Measurements from ENCODE around the gene MSI2. TPM values are rescaled to one million over a fixed set of nuclear protein-coding genes. Genes with fewer than 3 reads are reported as not detected.

MSI2 gene
- total and polyA plus RNA-seq, 12 donors: 32.6 to 411 (median 148) TPM

DNA sequence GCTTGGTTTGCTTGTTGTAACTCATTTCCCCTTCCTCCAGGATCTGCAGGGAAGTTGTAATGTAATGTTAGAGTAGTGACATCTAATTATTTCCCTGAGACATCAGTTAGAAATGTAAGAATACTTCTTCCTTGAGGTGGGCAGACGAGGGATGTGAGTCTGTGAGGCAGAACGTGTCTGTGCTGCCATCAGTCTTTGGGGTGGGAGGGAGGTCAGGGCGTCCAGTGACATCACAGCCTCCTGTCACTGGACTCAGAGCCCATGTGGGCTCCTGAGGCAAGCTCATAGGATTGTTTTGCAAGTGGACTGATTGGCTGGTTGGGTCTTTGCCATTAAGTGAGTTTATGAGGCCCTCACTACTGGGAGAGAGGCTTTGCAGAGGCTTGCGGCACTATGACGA, 300.0 kb downstream of the MSI2 start:
- Histone ChIP-seq H3K4me3 (no peak overlapping the region), H3K9me3 (replicated peaks in 1 of 3) (no peaks in the 10 kb centered on the region), H3K4me1 (replicated peaks in 1 of 2) (peaks cover 21 to 35% of the 10 kb centered on the region in 2 donors), H3K27me3 (no peaks in the 10 kb centered on the region), H3K27ac (no peak overlapping the region), H3K36me3 (replicated peaks in 1 of 2) (no peaks in the 10 kb centered on the region)
- intact Hi-C loops (cut with DNase I): no loop called here
- DNase-seq: no peak
- TF ChIP-seq, protein P1, sequence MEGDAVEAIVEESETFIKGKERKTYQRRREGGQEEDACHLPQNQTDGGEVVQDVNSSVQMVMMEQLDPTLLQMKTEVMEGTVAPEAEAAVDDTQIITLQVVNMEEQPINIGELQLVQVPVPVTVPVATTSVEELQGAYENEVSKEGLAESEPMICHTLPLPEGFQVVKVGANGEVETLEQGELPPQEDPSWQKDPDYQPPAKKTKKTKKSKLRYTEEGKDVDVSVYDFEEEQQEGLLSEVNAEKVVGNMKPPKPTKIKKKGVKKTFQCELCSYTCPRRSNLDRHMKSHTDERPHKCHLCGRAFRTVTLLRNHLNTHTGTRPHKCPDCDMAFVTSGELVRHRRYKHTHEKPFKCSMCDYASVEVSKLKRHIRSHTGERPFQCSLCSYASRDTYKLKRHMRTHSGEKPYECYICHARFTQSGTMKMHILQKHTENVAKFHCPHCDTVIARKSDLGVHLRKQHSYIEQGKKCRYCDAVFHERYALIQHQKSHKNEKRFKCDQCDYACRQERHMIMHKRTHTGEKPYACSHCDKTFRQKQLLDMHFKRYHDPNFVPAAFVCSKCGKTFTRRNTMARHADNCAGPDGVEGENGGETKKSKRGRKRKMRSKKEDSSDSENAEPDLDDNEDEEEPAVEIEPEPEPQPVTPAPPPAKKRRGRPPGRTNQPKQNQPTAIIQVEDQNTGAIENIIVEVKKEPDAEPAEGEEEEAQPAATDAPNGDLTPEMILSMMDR (IDR thresholded peaks at IDR 0.05): no peak
- no peak for TF ChIP-seq POLR2A (IDR thresholded peaks at IDR 0.05)
- WGBS, 4 donors: 80 to 86% (median 83%) methylated on average over 5 of the region's 5 CpGs

DNA sequence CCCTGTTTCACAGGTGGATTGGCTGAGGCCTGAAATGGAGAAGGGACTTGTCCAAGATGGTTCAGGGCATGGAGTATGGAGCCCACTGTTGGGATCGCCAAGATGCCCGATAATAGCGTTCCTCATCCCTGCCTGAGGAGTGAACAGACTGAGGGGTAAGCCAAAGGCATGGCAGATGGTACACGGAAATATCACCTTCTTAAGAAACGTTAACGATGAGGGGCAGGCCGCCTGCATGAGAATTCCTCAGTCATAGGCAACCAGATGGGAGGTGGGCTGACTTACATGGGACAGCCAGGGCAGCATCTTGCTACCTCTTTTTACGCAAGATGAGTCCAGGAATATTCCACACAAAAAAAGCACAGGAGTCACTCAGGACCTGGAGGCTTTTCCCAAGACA, 300.7 kb downstream of the MSI2 start:
- Histone ChIP-seq H3K27ac (no peak overlapping the region), H3K9me3 (replicated peaks in 1 of 3) (no peaks in the 10 kb centered on the region), H3K4me1 (replicated peaks in 1 of 2) (peaks cover 21 to 33% of the 10 kb centered on the region in 2 donors), H3K4me3 (no peak overlapping the region), H3K27me3 (no peaks in the 10 kb centered on the region), H3K36me3 (replicated peaks in 1 of 2) (no peaks in the 10 kb centered on the region)
- TF ChIP-seq, protein P1 (IDR thresholded peaks at IDR 0.05): no peak
- no peak for TF ChIP-seq POLR2A (IDR thresholded peaks at IDR 0.05)
- intact Hi-C loops (cut with DNase I): no loop called here
- DNase-seq: no peak
- WGBS, 4 donors: 90 to 98% (median 93%) methylated on average over 8 of the region's 8 CpGs

DNA sequence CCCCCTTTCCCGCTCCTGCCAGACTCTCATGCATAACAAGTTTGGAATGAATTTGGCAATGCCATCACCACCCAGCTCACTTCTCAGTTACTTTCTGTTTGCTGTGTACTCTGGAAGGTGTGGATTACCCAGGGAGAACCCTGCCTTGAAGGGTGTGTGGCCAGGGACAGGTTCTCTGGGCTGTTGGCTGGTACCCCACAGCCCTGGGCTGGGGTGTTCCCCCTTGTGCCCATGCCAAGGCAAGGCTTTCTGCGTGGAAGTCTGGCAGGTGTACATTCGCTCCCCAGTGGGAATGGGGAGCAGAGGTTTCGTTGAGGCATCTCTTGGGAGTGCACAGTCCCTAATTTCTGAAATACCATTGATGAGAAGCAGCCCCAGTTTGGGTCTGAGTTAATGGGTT, 301.1 kb downstream of the MSI2 start:
- intact Hi-C loops (cut with DNase I): no loop called here
- H3K27ac ChIP-seq: no peak overlapping the region
- H3K27me3 ChIP-seq: no peaks in the 10 kb centered on the region
- TF ChIP-seq POLR2A (IDR thresholded peaks at IDR 0.05): no peak
- TF ChIP-seq, protein P1 (IDR thresholded peaks at IDR 0.05): no peak
- H3K36me3 ChIP-seq (replicated peaks in 1 of 2): no peaks in the 10 kb centered on the region
- WGBS, 4 donors: 84 to 93% (median 91%) methylated on average over 4 of the region's 4 CpGs; no CpG with 5 or more reads in 1 of the 4 donors
- peaks cover 21 to 29% of the 10 kb centered on the region in 2 donors for H3K4me1 ChIP-seq (replicated peaks in 1 of 2)
- DNase-seq: no peak
- H3K9me3 ChIP-seq (replicated peaks in 1 of 3): no peaks in the 10 kb centered on the region
- no peak overlapping the region for H3K4me3 ChIP-seq

DNA sequence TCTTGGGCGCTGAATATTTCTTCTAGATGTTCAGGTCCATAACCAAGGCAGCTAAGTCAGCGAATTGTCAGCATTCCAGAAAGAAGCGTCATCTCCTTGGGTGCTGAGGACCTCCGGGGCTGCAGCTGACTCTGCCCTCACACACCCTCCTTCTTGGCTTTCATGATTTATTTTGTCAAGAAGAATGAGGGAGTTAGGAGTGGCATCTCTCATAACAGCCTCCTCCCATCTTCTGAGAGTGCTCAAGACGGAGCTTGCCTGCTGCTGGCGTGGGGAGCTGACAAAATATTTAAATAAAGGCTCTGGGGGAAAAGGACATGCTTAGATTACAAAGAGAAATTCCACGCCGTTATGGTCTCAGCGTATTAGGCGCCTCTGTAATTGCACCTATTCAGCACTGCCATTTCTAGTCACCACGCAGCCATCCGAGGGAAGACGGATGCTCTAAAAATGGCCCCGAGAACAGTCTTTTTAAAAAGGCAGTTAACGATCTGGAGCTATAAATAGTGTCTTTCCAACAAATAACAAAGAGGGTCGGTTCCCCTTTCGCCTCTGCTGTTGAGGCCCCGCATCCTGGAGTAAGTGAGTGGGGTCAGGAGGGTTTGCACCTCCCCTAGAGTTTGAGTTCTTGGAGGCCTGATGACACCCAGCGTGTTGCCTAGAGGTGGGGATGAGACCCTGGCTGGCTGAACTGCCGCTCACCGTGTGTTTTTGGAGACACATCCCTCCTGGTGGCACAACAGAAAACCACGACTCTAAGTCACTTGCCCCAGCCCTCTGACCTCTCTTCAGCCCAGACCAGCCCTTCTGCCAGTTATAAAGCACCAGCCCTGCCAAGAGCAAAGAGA, 301.7 kb downstream of the MSI2 start:
- 60 to 78% (median 68%) methylated on average over 22 of the region's 22 CpGs for WGBS, 4 donors
- Histone ChIP-seq H3K36me3 (replicated peaks in 1 of 2) (no peaks in the 10 kb centered on the region), H3K27ac (no peak overlapping the region), H3K9me3 (replicated peaks in 1 of 3) (no peaks in the 10 kb centered on the region), H3K27me3 (no peaks in the 10 kb centered on the region), H3K4me3 (no peak overlapping the region), H3K4me1 (replicated peaks in 1 of 2) (peaks cover 15 to 23% of the 10 kb centered on the region in 2 donors)
- TF ChIP-seq POLR2A (IDR thresholded peaks at IDR 0.05): no peak
- TF ChIP-seq, protein P1 (IDR thresholded peaks at IDR 0.05): no peak
- intact Hi-C loops (cut with DNase I): no loop called here
- DNase-seq: no peak

Measured in adrenal gland (tissue), 12 donors.